HepG2 (cell line): ENCODE results near the gene ADCK2. TPM values are rescaled to one million over a fixed set of nuclear protein-coding genes. Genes with fewer than 3 reads are reported as not detected.
A peak's percentile ranks its signal among the peaks of the same experiment; 100 is the strongest.

Experiments used
- ARID5B ChIP-seq: IDR thresholded peaks from 2 replicates; pipeline ENCODE4 v1.4.0; 2020; ENCODE audit warnings: mild to moderate bottlenecking, missing genetic modification reagents
- ELF3 ChIP-seq: IDR thresholded peaks from 2 replicates; pipeline ENCODE4 v1.6.1; 2016; ENCODE audit warnings: missing genetic modification reagents, missing compliant biosample characterization
- FOXC1 ChIP-seq: sonication (generic); formaldehyde crosslinking; IDR thresholded peaks from 2 replicates; pipeline ENCODE4 v1.8.0; 2022; ENCODE audit warnings: mild to moderate bottlenecking, missing genetic modification reagents, borderline replicate concordance
- GTF2F1 ChIP-seq: fragments of 150-350 bp; IDR thresholded peaks from 2 replicates; pipeline ENCODE4 v1.6.1; 2014; ENCODE audit warnings: low read length
- KLF6 ChIP-seq: IDR thresholded peaks from 2 replicates; pipeline ENCODE4 v1.8.0; 2016; ENCODE audit warnings: missing biosample characterization, missing genetic modification reagents
- MED13 ChIP-seq: sonication (generic); formaldehyde crosslinking; IDR thresholded peaks from 2 replicates; pipeline ENCODE4 v1.5.0; 2020; ENCODE audit warnings: missing genetic modification reagents
- MEIS1 ChIP-seq: sonication (generic); formaldehyde crosslinking; IDR thresholded peaks from 2 replicates; pipeline ENCODE4 v1.9.0; 2021; ENCODE audit warnings: mild to moderate bottlenecking, missing genetic modification reagents, moderate library complexity, borderline replicate concordance
- POLR2G ChIP-seq: fragments of 200-400 bp; formaldehyde crosslinking; IDR thresholded peaks from 2 replicates; pipeline ENCODE4 v1.6.1; 2018; ENCODE audit warnings: mild to moderate bottlenecking, low read depth, low read length, moderate library complexity
- RFX3 ChIP-seq: IDR thresholded peaks from 2 replicates; pipeline ENCODE4 v1.6.1; 2016; ENCODE audit warnings: missing biosample characterization, missing genetic modification reagents
- SCMH1 ChIP-seq: sonication (generic); formaldehyde crosslinking; IDR thresholded peaks from 2 replicates; pipeline ENCODE4 v1.9.0; 2021; ENCODE audit warnings: missing genetic modification reagents, mild to moderate bottlenecking, borderline replicate concordance
- TGIF2 ChIP-seq: IDR thresholded peaks from 2 replicates; pipeline ENCODE4 v1.6.1; 2016; ENCODE audit warnings: control low read depth, missing compliant biosample characterization
- YEATS2 ChIP-seq: sonication (generic); formaldehyde crosslinking; IDR thresholded peaks from 2 replicates; pipeline ENCODE4 v1.4.0; 2020; ENCODE audit warnings: missing genetic modification reagents, borderline replicate concordance
- ZFP37 ChIP-seq: sonication (generic); formaldehyde crosslinking; IDR thresholded peaks from 2 replicates; pipeline ENCODE4 v1.4.0; 2020; ENCODE audit warnings: missing genetic modification reagents, borderline replicate concordance
- ZGPAT ChIP-seq: IDR thresholded peaks from 2 replicates; pipeline ENCODE4 v1.6.1; 2016; ENCODE audit warnings: mild to moderate bottlenecking
- ZNF230 ChIP-seq: sonication (generic); formaldehyde crosslinking; IDR thresholded peaks from 2 replicates; pipeline ENCODE4 v1.4.0; 2020; ENCODE audit warnings: mild to moderate bottlenecking, missing genetic modification reagents
- ZNF296 ChIP-seq: sonication (generic); formaldehyde crosslinking; conservative IDR thresholded peaks from 2 replicates; pipeline ENCODE4 v1.5.0; 2020; ENCODE audit warnings: mild to moderate bottlenecking, missing genetic modification reagents
- ZNF326 ChIP-seq: sonication (generic); formaldehyde crosslinking; IDR thresholded peaks from 2 replicates; pipeline ENCODE4 v1.4.0; 2020; ENCODE audit warnings: missing genetic modification reagents, borderline replicate concordance
- ZNF432 ChIP-seq: sonication (generic); formaldehyde crosslinking; IDR thresholded peaks from 2 replicates; pipeline ENCODE4 v1.5.0; 2020; ENCODE audit warnings: missing genetic modification reagents, mild to moderate bottlenecking, borderline replicate concordance
- ZNF75D ChIP-seq: sonication (generic); formaldehyde crosslinking; IDR thresholded peaks from 2 replicates; pipeline ENCODE4 v1.8.1; 2023; ENCODE audit warnings: missing genetic modification reagents, mild to moderate bottlenecking, borderline replicate concordance
- ZNF766 ChIP-seq: sonication (generic); formaldehyde crosslinking; IDR thresholded peaks from 2 replicates; pipeline ENCODE4 v1.5.0; 2020; ENCODE audit warnings: missing genetic modification reagents, borderline replicate concordance
- polyA plus RNA-seq, 8 experiments: library from polyadenylated mRNA; depleted of rRNA in 3 of 8; stranded (reverse) in 7 of 8; unstranded in 1 of 8; fragments of >200 nt; fragmentation: Illumina TruSeq in 4 of 8; extraction: Trizol in 4 of 8; gene quantifications; 2 replicates each; pipeline versions ENCODE4 v1.2.1 to v1.2.3, GENCODE V29; 2011 to 2016; ENCODE audit warnings: low read depth in 4 of 8, missing spikeins in 1 of 8, mixed read lengths in 1 of 8; ENCODE audit not compliant: insufficient read depth in 1 of 8
- total RNA-seq, 5 experiments: library from RNA; depleted of rRNA; stranded (reverse); fragments of >200 nt; fragmentation: Illumina TruSeq; extraction: Trizol; gene quantifications; 2 replicates each; pipeline ENCODE4 v1.2.3, GENCODE V29; 2016; ENCODE audit warnings: low read depth in 1 of 5
- TF ChIP-seq, protein P1 (sequence below): sonication (generic); formaldehyde crosslinking; IDR thresholded peaks from 2 replicates; pipeline ENCODE4 v1.8.1; 2023; ENCODE audit warnings: mild to moderate bottlenecking, missing genetic modification reagents
- TF ChIP-seq, protein P2 (sequence below): sonication (generic); formaldehyde crosslinking; IDR thresholded peaks from 2 replicates; pipeline ENCODE4 v1.4.0; 2020; ENCODE audit warnings: low read depth, mild to moderate bottlenecking, missing genetic modification reagents
- TF ChIP-seq, protein P3 (sequence below): IDR thresholded peaks from 2 replicates; pipeline ENCODE4 v1.6.1; 2016; ENCODE audit warnings: low read depth, borderline replicate concordance

Gene ADCK2
- total and polyA plus RNA-seq, 2 of the 13 experiments (the other 11 are each of a cell fraction or from before 2014, with no cell fraction given) = 8.6 to 18.8 TPM

GRCh38 chr7:140696024-140696679 lies 23.4 kb downstream of the ADCK2 start (continued):
- peak; percentile 81; the same call in 1 of the 2 replicates for TF ChIP-seq ZNF766 (CRISPR knock-in tag)
- no peak for TF ChIP-seq ZNF75D (CRISPR knock-in tag)
- TF ChIP-seq ZGPAT (CRISPR knock-in tag) = no peak
- TF ChIP-seq, protein P1, sequence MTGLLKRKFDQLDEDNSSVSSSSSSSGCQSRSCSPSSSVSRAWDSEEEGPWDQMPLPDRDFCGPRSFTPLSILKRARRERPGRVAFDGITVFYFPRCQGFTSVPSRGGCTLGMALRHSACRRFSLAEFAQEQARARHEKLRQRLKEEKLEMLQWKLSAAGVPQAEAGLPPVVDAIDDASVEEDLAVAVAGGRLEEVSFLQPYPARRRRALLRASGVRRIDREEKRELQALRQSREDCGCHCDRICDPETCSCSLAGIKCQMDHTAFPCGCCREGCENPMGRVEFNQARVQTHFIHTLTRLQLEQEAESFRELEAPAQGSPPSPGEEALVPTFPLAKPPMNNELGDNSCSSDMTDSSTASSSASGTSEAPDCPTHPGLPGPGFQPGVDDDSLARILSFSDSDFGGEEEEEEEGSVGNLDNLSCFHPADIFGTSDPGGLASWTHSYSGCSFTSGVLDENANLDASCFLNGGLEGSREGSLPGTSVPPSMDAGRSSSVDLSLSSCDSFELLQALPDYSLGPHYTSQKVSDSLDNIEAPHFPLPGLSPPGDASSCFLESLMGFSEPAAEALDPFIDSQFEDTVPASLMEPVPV (CRISPR knock-in tag) = no peak
- TF ChIP-seq ZNF230 (CRISPR knock-in tag) = no peak
- TF ChIP-seq ARID5B (CRISPR knock-in tag) = no peak; the same call in none of the 2 replicates
- no peak for TF ChIP-seq RFX3 (CRISPR knock-in tag)
- TF ChIP-seq SCMH1 (CRISPR knock-in tag) = no peak
- TF ChIP-seq, protein P2, sequence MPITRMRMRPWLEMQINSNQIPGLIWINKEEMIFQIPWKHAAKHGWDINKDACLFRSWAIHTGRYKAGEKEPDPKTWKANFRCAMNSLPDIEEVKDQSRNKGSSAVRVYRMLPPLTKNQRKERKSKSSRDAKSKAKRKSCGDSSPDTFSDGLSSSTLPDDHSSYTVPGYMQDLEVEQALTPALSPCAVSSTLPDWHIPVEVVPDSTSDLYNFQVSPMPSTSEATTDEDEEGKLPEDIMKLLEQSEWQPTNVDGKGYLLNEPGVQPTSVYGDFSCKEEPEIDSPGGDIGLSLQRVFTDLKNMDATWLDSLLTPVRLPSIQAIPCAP (CRISPR knock-in tag) = no peak
- peak; percentile 47; the same call in 1 of the 2 replicates for TF ChIP-seq YEATS2 (CRISPR knock-in tag)
- no peak for TF ChIP-seq KLF6 (CRISPR knock-in tag)
- no peak for TF ChIP-seq ELF3 (CRISPR knock-in tag)
- no peak for TF ChIP-seq TGIF2 (CRISPR knock-in tag)
- no peak for TF ChIP-seq GTF2F1
- TF ChIP-seq ZNF432 (CRISPR knock-in tag) = no peak
- 0 out of 2 replicates have a peak, but pooled peaks have one; percentile 35 for TF ChIP-seq MED13 (CRISPR knock-in tag)
- TF ChIP-seq MEIS1 (CRISPR knock-in tag) = no peak
- no peak for TF ChIP-seq FOXC1
- TF ChIP-seq ZFP37 (CRISPR knock-in tag) = 0 out of 2 replicates have a peak, but pooled peaks have one; percentile 22
- TF ChIP-seq ZNF296 (CRISPR knock-in tag) = no peak
- TF ChIP-seq ZNF326 (CRISPR knock-in tag) = no peak
- TF ChIP-seq, protein P3, sequence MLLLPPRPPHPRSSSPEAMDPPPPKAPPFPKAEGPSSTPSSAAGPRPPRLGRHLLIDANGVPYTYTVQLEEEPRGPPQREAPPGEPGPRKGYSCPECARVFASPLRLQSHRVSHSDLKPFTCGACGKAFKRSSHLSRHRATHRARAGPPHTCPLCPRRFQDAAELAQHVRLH (CRISPR knock-in tag) = no peak
- no peak for TF ChIP-seq POLR2G
